Astrocyte (in vitro differentiated cells and primary cell): ENCODE data around the gene SYT5.
"Not testable (repeated sequence)": the region's sequence is repeated elsewhere in the genome, so short reads cannot be mapped to it uniquely, and the experiment has no call there.

Source experiments
- CTCF ChIP-seq: IDR thresholded peaks from 2 replicates; pipeline ENCODE4 v1.5.1; 2011; ENCODE audit warnings: low read depth, mild to moderate bottlenecking, inconsistent platforms, low read length, moderate library complexity; ENCODE audit not compliant: insufficient read depth
- EZH2 ChIP-seq: IDR thresholded peaks from 2 replicates; pipeline ENCODE4 v1.6.1; 2012; ENCODE audit warnings: mild to moderate bottlenecking, low read length, inconsistent platforms; ENCODE audit not compliant: insufficient read depth

- TF ChIP-seq CTCF, EZH2: not testable (repeated sequence)
Measured at GRCh38 chr19:55155784-55156183, 24.3 kb downstream of the SYT5 start.
